Activated gamma-delta T cell treated with Interleukin-2 at 50 U/mL for 16 hours (primary cell): ENCODE results near the gene BOD1L1.

Source experiments
- DNase-seq: peaks from one replicate; pipeline ENCODE4 v3.0.0-alpha.2; 2020

The BOD1L1 gene

GRCh38 chr4:13627606-13628311, at the start of gene BOD1L1:
Gene BOD1L1 (minus strand): TSS chr4:13627725. CDS start chr4:13627587, 138 bp downstream.
- DNase-seq = peak; percentile 68

- DNase-seq = no peak
Observed at GRCh38 chr4:13674971-13675370, 47.4 kb upstream of the BOD1L1 start.

DNA sequence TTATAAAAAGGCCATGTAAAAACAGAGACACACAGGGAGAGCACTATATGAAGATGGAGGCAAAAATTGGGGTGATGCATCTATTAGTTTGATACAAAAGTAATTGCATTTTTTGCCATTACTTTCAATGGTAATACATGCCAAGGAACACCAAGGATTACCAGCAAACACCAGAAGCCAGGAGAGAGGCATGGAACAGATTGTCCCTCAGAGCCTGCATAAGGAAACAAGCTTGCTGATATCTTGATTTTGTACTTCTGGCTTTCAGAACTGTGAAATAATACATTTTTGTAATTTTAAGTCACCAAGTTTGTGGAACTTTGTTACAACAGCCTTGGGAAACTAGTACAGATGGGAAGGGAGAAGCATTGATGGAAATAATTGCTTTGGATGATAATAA, 45.6 kb upstream of the BOD1L1 start:
- DNase-seq = no peak

- no peak for DNase-seq
Observed at GRCh38 chr4:13670456-13671160, 43.1 kb upstream of the BOD1L1 start.

- no peak for DNase-seq
Observed at GRCh38 chr4:13665701-13666660, 38.5 kb upstream of the BOD1L1 start.

DNA sequence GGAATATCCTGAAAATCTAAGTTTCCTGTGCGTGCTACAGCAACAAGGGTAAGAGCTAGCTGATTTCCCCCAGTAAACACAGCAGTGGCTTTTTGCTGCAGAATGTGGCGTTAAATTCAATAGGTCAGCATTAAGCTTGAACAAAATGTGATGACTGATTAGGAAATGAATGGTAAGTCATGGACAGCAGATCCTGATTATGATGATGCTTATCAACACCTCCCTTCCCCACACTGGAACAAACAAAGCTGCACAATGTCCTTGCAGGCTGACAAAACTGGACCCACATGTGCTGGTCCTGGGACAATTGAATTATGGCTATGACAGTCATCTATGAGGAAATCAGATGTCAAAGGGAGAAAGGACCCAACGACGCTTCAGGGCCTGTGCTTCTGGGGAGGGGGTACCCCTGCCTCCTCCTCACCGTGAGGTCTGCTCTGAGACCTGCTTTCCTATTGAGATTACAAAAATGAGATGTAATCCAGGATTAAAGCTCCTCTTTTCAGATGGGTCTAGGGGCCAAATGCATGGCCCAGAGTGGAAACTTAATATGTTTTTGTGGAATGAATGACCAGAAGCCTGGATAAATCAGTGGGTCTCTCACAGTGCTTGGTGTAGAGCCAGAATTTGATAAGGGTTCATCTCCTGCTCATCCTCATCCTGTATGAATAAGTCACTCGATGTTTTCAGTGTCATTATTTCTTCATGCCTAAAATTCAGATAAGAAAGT, 32.0 kb upstream of the BOD1L1 start:
- DNase-seq = no peak

DNA sequence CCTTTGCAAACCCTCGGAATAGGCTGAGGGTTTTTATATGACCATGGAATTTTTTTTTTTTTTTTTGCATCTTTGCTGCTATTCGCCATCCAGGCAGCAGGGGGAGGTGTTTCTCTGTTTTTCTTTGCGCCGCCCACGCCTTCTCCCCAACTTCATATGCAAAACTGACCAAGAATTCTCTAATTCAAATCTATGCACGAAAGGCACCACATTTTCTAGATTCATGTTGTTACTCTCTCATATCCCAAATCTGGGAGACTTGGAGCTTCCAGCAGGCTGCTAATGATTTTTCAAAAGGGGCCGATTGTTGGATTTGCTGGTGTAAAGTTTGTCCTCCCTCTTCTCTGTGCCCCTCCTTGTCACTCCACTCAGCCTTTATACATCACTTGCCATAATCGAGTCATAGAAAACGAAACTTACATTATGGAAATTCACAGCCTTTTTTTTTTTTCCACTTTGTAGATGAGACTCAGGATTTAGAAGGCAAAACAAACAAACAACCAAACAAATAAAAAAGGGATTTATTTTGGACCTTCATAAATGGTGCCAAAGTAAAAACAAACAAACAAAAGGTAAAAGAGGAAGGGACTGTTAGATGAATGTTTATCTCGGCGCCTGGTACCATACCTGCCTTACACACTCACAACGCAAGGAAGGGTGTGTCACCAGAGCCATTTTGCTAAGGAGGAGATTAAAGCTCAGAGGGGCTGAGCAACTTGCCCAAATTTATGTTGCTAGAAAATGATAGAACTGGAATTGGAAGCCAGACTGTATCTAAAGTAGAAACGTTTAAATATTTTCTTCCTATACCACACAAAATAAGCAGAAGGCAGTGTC, 29.3 kb upstream of the BOD1L1 start:
- DNase-seq = peak; percentile 62

GRCh38 chr4:13654162-13654797, 26.8 kb upstream of the BOD1L1 start:
- peak; percentile 78 for DNase-seq

GRCh38 chr4:13653766-13654161, 26.2 kb upstream of the BOD1L1 start:
- DNase-seq = no peak

DNA sequence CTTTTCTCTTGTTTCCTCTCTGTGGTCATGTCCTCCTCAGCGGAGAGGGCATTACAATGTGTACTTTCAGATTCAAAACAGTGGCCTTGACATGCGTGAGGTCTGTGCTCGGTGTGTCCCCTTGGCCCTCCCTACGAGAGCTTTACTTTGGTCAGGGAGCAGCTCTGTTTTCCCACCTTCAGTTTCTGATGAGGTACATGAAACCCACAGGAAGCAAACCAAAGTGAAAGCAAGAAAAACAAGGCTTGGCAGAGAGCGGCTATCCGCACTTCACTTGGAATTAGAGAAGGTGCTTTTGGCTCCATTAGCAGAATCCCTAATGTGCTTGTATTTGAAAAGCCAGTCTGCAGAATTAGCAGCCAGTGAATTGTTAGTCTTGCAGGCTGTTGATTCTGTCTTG, 19.5 kb upstream of the BOD1L1 start:
- no peak for DNase-seq

DNA sequence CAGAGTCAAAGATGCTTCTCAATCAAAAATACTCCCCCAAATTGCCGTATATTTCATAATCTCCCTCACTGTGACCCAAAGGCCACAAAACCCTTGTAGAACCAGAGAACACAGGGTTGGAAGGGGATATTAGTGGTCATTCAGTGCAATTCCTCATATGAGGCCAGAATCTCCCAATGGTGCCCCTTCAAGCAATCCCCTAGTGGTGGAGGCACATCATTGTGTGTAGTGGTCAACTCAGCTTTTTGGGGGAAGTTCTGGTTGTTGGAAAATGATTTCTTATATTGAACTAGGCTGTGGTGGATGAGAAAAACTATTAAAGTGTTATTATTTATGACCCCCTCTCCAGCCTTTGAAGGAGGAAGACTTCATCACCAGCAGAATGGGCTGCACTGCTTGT, 17.6 kb upstream of the BOD1L1 start:
- DNase-seq = no peak

DNA sequence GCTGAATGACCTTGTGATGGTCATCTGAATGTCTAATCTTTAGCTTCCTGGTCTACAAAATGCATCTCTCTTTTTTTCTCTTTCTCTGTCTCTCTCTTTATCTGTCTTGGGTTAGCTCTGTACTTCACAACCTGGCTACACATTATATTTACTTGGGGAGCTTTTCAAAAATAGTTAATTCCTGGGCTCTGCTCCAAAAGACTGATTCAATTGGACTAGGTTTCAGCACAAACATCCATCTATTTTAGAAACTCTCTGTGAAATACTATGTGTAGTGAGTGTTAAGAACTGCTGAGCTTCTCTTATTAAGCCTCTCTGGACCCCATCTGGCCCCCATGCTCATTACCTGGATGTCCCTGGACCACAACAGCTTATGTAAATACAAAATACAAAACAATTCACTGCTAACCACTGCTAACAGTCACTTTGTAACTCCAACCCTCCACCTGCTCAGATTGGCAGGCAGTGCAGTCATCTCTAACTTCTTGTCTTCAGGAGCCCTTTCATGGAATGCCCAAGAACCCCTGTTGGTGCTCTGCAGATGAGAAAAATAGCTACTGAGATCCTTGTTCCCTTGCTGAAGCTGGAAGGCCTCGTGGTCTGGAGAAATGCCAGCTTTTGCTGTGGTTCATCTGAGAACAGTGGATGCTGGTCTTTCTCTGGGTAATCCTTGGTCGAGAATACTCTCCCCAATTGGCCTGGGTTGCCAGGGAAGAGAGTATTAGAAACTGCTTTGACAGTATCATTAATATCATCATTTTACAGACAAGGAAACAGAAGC, 14.8 kb upstream of the BOD1L1 start:
- no peak for DNase-seq

DNA sequence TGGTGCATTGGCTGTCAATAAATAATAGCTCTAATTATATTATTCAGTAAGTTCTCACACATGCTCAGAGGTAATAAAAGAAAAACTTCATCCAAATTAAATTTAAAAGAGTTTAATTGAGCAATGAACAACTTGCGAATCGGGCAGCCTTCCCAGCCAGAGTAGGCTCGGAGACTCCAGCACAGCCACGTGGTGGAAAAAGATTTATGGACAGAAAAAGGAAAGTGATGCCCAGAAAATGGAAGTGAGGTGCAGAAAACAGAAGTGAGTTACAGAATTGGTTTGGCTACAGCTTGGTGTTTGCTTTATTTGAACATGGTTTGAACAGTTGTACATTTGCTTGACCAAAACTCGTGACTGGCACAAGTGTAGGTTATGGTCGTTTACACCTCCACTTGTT, 13.6 kb upstream of the BOD1L1 start:
- no peak for DNase-seq

DNA sequence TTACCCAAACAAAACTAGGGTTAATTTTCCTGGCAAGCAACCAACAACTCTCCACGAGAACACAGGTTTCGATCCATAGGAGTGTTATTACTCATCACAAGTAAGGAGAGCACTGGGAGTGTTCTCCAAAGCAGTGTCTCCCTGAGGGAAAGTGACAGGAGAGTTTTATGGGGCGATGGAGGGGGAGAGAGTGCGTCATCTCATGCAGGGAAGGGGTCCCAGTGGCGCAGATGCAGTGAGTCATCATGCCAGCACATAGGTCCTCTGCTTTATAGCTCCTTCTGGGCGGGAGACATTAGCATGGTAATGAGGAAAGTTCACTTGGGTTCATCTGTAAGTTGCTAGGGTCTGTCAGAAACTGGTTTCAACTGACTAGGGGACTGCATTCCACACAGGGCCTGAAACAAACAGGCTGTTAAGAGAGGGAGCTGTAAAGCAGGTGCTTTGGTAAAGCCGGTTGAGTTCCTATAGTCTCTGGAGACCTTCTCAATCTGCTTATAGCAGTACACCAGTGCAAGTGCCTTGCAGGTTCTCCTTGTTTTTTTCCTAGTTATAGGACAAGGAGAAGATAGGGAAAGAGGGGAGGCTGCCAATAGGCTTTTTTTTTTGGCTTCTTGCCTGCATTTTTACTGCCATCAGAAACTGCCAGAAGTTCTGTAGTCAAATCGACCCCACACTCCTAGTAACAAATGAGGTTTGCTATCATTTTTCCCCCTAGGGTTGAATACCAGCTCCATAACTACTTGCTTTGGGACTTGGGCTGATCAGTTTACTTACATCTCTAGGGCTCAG, 12.8 kb upstream of the BOD1L1 start:
- no peak for DNase-seq

- DNase-seq = no peak
Observed at GRCh38 chr4:13635286-13635799, 7.8 kb upstream of the BOD1L1 start.

- DNase-seq = no peak
Observed at GRCh38 chr4:13633671-13634070, 6.1 kb upstream of the BOD1L1 start.

GRCh38 chr4:13627178-13627605, 333 bp downstream of the BOD1L1 start:
- peak; percentile 25 for DNase-seq

GRCh38 chr4:13626492-13627177, 890 bp downstream of the BOD1L1 start:
- no peak for DNase-seq
